ENCODE measurements around the gene GABPB1.

GRCh38 chr15:50259276-50259675 lies 95.7 kb downstream of the GABPB1 start:
- no peak for TF ChIP-seq CTCF (IDR thresholded peaks at IDR 0.05)
- TF ChIP-seq POLR2A (IDR thresholded peaks at IDR 0.05) = no peak
- no peak for TF ChIP-seq EP300 (IDR thresholded peaks at IDR 0.05)
- no peak for TF ChIP-seq POLR2AphosphoS5 (IDR thresholded peaks at IDR 0.05)
